ENCODE results near the gene SLC12A6.

- TF ChIP-seq FOSL1 (IDR thresholded peaks at IDR 0.05; ENCODE audit: low read depth) (no peak), POLR2AphosphoS5 (IDR thresholded peaks at IDR 0.05; ENCODE audit: low read depth, low read length) (no peak), CTCF (IDR thresholded peaks at IDR 0.05 in 2 of 3, conservative IDR thresholded peaks at IDR 0.05 in 1 of 3; ENCODE audit: borderline replicate concordance in 1 of 3, insufficient read depth in 1 of 3, low read depth in 2 of 3, low read length in 2 of 3) (no peak), CEBPB (IDR thresholded peaks at IDR 0.05; ENCODE audit: low read depth) (no peak), RAD21 (IDR thresholded peaks at IDR 0.05; ENCODE audit: low read depth) (no peak), POLR2A (IDR thresholded peaks at IDR 0.05; ENCODE audit: borderline replicate concordance, extremely low read depth, insufficient read depth, insufficient read length) (no peak), YY1 (IDR thresholded peaks at IDR 0.05; ENCODE audit: extremely low read depth, insufficient replicate concordance, low read depth, low read length) (no peak), ZNF274 (IDR thresholded peaks at IDR 0.05; ENCODE audit: low read depth, low read length) (no peak), EZH2 (IDR thresholded peaks at IDR 0.05) (no peak)
These were observed 12.6 kb downstream of the SLC12A6 start for GRCh38 chr15:34324933-34325332.
